A673 (cell line): Measurements from ENCODE around the gene SPATC1L. TPM values are rescaled to one million over a fixed set of nuclear protein-coding genes. Genes with fewer than 3 reads are reported as not detected.

Source experiments
- BruUV-seq: library from RNA; stranded (reverse); fragments of 400-500 nt; replicated peaks from 2 replicates; lab custom pipeline; 2021; lab: Mats Ljungman, UMichigan
- CTCF ChIA-PET: fragments of 300-600 bp; sonication (Branson Sonifier 250); formaldehyde crosslinking; loops from one replicate; lab custom pipeline; 2022; ENCODE audit warnings: antibody characterized with exemption; lab: Charles Lee
- POLR2A ChIA-PET: fragments of 300-600 bp; sonication (Branson Sonifier 250); formaldehyde crosslinking; loops from one replicate; lab custom pipeline; 2022; ENCODE audit warnings: antibody characterized with exemption; ENCODE audit not compliant: low non-redundant PET; lab: Charles Lee
- DNase-seq: peaks from one replicate; pipeline ENCODE4 v3.0.0-alpha.2; 2015; ENCODE audit warnings: low spot score
- H3K27ac ChIP-seq: fragments of 200-600 bp; sonication (generic); 2 replicates; pipeline ENCODE4 v1.5.1; 2016; ENCODE audit warnings: mixed run types, low read depth, mild to moderate bottlenecking, mixed read lengths, antibody characterized with exemption, low read length; ENCODE audit not compliant: poor library complexity, severe bottlenecking
- H3K27me3 ChIP-seq: fragments of 200-600 bp; sonication (generic); replicated peaks from 2 replicates; pipeline ENCODE4 v1.6.1; 2017; ENCODE audit warnings: mixed run types, low read depth, mild to moderate bottlenecking, mixed read lengths, antibody characterized with exemption, low read length; ENCODE audit not compliant: insufficient read depth, poor library complexity
- H3K36me3 ChIP-seq: fragments of 200-600 bp; sonication (generic); 2 replicates; pipeline ENCODE4 v1.6.1; 2016; ENCODE audit warnings: mixed run types, mild to moderate bottlenecking, mixed read lengths, antibody characterized with exemption, low read length; ENCODE audit not compliant: insufficient read depth, poor library complexity, severe bottlenecking
- H3K4me1 ChIP-seq: fragments of 200-600 bp; sonication (generic); 2 replicates; pipeline ENCODE4 v1.6.1; 2017; ENCODE audit warnings: mixed run types, mild to moderate bottlenecking, mixed read lengths, antibody characterized with exemption, low read length; ENCODE audit not compliant: insufficient read depth, poor library complexity, severe bottlenecking
- H3K4me3 ChIP-seq: fragments of 200-600 bp; sonication (generic); 2 replicates; pipeline ENCODE4 v1.5.1; 2016; ENCODE audit warnings: low read depth, mixed run types, mild to moderate bottlenecking, mixed read lengths, low read length; ENCODE audit not compliant: poor library complexity, severe bottlenecking
- H3K9me3 ChIP-seq: fragments of 200-600 bp; sonication (generic); 2 replicates; pipeline ENCODE4 v1.6.1; 2016; ENCODE audit warnings: mixed run types, low read depth, mild to moderate bottlenecking, mixed read lengths, antibody characterized with exemption, low read length; ENCODE audit not compliant: poor library complexity, severe bottlenecking
- CTCF ChIP-seq: fragments of 300-800, 200-600 bp; sonication (generic); conservative IDR thresholded peaks from 2 replicates; pipeline ENCODE4 v1.5.1; 2017; ENCODE audit warnings: low read depth, mild to moderate bottlenecking, antibody characterized with exemption, low read length, moderate library complexity, mixed read lengths
- EZH2 ChIP-seq: fragments of 200-600 bp; sonication (generic); IDR thresholded peaks from 2 replicates; pipeline ENCODE4 v1.6.1; 2017; ENCODE audit warnings: borderline replicate concordance, low read depth, mild to moderate bottlenecking, mixed read lengths, antibody characterized with exemption, low read length; ENCODE audit not compliant: poor library complexity, severe bottlenecking
- intact Hi-C: fragments of 100-400 bp; cut with micrococcal nuclease; formaldehyde crosslinking; loops from one replicate; pipeline ENCODE4 v1.10.0; 2022; ENCODE audit not compliant: unreplicated experiment
- total RNA-seq: library from RNA; stranded (reverse); gene quantifications from 2 replicates; pipeline ENCODE4 v1.2.3, GENCODE V29; 2021

SPATC1L gene
- total RNA-seq, 1 experiment from 2014 or later: 30.9 TPM

DNA sequence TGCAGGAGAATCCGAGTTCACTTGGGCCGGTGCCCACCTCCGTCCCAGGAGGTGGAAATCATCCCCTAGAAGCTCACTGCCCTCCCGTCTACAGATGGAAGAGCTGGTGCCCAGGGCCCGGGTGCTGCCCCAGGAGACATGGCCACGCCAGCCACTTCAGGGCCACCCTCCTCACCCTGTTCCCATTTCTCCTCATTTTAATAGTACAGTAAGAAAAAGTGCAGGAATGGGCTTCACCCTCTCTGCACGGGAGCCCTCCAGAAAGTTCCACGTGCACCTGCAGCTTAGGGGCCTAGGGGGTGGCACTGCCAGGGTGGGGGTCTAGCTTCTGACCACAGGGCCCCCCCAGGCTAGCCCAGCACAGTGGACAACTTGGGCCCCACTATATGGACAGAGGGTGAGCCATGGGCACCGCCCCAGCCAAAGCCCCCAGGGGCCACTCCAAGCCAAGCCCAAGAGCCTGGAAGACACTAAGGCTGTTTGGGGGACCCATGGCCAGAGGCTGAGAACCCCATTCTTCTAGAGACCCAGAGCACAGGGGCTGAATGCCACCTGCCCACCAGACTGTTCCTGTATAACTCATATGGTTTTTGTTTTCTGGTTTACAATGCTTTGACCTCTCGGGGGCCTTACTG lies 25.5 kb downstream of the SPATC1L start:
- Histone ChIP-seq H3K9me3 (no peaks in the 10 kb centered on the region), H3K27me3 (no peaks in the 10 kb centered on the region), H3K36me3 (peaks cover 4% of the 10 kb centered on the region), H3K4me1 (peaks cover under 1% of the 10 kb centered on the region), H3K27ac (no peak overlapping the region), H3K4me3 (no peak overlapping the region)
- CTCF ChIA-PET: no interaction called here
- TF ChIP-seq CTCF (no peak), EZH2 (no peak)
- POLR2A ChIA-PET: no interaction called here
- intact Hi-C loops: loop anchor here (2.0 kb wide), 1 partner anchor 14 kb away; no protein-coding TSS in a partner anchor
- no TSS peak for BruUV-seq
- DNase-seq: no peak

DNA sequence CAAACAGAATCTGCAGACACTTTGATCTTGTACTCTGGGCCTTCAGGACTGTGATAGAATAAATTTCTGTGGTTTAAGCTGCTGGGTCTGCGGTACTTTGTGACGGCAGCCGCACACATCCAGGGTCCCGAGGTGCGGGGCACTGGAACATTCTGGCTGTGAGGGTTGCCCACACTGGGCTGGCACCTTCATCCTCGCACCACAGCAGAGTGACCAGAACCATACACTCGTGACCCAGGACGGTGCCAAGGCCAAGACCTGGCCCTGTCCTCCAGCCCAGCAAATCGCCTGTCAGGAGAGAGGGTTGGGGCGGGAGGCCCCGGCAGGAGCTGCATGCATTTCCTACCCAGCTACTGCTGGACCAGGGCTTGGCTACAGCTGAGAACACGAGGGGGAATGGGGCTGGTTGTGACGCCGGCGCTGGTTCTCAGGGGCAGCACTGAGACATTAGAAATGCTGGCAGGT lies 26.2 kb downstream of the SPATC1L start:
- no peak for TF ChIP-seq CTCF
- Histone ChIP-seq H3K36me3 (peaks cover 4% of the 10 kb centered on the region), H3K4me3 (no peak overlapping the region), H3K4me1 (peaks cover 5% of the 10 kb centered on the region), H3K27ac (no peak overlapping the region), H3K9me3 (no peaks in the 10 kb centered on the region), H3K27me3 (no peaks in the 10 kb centered on the region)
- ChIA-PET CTCF (interaction anchor here (0.6 kb wide), 1 partner anchor 10 kb away, joined by 3 read pairs; no protein-coding TSS in a partner anchor), POLR2A (no interaction called here)
- no TSS peak for BruUV-seq
- intact Hi-C loops: loop anchor here (2.0 kb wide), 1 partner anchor 15 kb away; no protein-coding TSS in a partner anchor
- no peak for DNase-seq

- no peak for DNase-seq
- Histone ChIP-seq H3K27me3 (no peaks in the 10 kb centered on the region), H3K4me3 (no peak overlapping the region), H3K27ac (no peak overlapping the region), H3K4me1 (peaks cover 5% of the 10 kb centered on the region), H3K36me3 (peaks cover 4% of the 10 kb centered on the region), H3K9me3 (no peaks in the 10 kb centered on the region)
- POLR2A ChIA-PET: no interaction called here
- TF ChIP-seq EZH2 (no peak), CTCF (no peak)
- no TSS peak for BruUV-seq
- CTCF ChIA-PET: interaction anchor here (0.6 kb wide), 1 partner anchor 11 kb away, joined by 3 read pairs; no protein-coding TSS in a partner anchor
- intact Hi-C loops: no loop called here
Observed at GRCh38 chr21:46157396-46157986, 26.8 kb downstream of the SPATC1L start.
